ENCODE results near the gene ORMDL1. TPM values are rescaled to one million over a fixed set of nuclear protein-coding genes. Genes with fewer than 3 reads are reported as not detected.
A peak's percentile ranks its signal among the peaks of the same experiment; 100 is the strongest.

The ORMDL1 gene, protein sequence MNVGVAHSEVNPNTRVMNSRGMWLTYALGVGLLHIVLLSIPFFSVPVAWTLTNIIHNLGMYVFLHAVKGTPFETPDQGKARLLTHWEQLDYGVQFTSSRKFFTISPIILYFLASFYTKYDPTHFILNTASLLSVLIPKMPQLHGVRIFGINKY
- 19.4 TPM for total RNA-seq
- long read RNA-seq, transcript ORMDL1-201 (3 exons, 2,692 nt) = minor isoform, 18 of 50 reads
- long read RNA-seq, transcript ORMDL1-203 (4 exons, 2,009 nt) = major isoform, 23 of 50 reads
- long read RNA-seq, partial matches to known transcripts = 1 of 50 reads
- long read RNA-seq, other reads (novel, unspliced or antisense) = 6 of 50 reads

DNA sequence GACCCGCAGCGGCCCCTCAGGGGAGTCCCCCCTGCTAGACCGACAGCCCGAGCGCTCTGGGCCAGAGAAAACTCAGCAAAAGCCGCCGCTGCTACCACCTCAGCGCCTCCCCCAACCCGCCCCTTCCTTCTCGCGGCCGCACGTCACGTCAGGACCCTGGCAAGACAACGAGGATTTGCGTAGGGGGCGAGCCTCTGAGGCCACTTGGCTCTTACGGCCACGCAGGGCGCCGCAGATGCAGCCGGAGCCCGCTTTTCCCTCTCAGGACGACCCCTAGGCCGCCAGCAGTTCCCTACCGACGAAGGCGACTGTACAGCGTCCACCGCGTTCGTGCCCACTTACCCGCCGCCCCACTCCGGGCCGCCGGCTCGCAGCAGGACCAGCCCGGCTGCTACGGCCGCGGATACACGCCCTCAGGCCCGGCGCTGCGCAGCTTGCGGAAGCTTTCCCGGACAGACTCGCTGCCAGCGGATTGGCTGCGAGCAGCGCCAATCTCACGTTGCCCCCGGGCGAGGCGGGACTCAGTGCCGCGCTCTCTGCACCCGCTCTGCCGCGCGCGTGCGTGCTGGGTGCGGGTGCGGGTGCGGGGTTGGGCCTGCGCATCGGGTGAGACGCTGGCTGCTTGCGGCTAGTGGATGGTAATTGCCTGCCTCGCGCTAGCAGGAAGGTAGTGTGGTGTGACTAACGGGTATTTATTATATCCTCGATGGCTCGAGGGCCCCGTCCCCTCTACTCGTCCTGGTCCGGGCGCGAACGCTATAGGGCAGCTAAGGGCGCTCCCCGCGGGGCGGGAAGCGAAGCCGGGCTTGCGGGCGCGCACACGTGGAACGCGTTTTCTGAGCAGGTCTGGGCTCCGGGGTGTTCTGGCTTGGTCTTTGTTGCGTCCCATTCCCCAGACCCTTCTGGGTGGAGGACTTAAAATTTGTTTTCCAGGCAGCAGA lies at the start of gene ORMDL1, which contains the start of gene PMS1:
TSS of gene ORMDL1 (minus strand) at position 413 of the 941 bp plus-strand sequence. CDS start 1,744 bp downstream, outside the sequence.
TSS of gene PMS1 (plus strand) at position 524 of the 941 bp plus-strand sequence. CDS start 7,360 bp downstream, outside the sequence.
- ATAC-seq (ENCODE audit: poor library complexity) = peak; percentile 99
- DNase-seq = peak; percentile 98
- intact Hi-C loops (cut with DNase I) = no loop called here

DNA sequence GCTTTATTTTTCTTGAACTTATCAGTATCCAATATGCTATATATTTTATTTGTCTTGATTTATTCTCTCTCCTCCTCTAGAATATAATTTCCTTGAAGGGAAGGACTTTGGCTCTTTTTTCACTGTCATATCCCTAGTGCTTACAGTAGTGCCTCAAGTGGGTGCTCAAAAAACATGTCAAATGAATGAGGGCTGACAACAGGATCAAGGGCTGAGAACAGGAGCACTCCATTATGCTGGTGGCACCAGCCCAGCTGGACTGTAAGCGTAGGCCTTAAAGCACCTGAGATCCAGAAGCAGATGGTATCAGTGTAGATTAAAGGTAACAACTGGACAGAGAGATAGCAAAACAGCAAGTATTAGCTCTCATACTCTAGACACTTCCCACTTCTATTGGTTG lies 46.4 kb upstream of the ORMDL1 start:
- DNase-seq (no peak), ATAC-seq (ENCODE audit: poor library complexity) (peak; percentile 49)
- intact Hi-C loops (cut with DNase I) = no loop called here

DNA sequence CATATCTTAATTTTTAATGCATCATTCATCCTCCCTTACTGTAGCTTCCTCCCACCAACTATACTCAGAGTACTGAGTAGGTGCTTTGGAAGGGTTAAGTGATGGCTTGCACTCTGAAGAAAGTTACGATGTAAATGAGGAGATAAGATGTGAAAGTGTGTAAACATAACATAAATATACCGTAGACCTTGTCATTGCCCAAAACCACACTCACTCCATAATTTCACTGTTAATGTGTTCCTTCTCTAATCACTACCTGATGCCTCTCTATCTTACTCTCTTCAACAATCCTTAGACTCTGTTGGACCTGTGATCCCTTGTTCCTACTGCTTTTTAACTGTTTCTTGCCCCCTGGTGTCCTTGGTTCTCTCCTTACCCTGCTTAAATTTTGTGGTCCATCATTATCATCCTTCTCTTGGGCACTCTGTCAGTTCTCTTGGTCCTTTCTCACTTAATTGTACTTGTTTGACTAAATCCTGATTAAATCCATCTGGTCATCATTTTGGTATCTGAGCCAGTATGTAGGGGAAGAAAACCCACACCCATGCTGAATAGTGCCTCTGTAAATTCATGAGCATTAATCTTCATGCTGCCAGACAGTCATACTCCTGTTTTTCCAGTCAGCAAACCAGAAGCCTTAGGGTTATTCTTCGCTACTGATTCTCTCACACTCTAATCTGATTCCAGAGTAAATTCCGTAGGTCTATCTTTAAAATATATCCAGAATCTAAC lies 45.1 kb upstream of the ORMDL1 start:
- ATAC-seq (ENCODE audit: poor library complexity) (no peak), DNase-seq (no peak)
- intact Hi-C loops (cut with DNase I) = no loop called here

DNA sequence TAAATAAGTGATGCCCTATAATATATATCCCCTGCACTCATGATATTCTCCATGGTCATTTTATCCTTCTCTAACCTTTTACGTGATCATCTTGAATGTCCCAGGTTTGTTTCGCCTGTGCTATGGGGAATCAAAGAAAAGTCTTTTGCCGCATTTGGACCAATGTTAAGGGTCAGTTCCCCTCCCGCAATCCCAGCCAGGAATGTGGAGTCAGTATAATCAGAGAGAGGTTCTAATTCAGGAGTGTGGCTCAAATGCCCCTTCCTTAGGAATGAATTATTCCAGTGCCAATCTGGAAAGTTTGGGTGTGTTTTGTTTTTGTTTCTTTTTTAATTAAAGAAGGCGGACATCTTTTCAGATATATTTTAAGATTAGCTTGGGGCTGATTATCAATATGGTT lies 41.9 kb upstream of the ORMDL1 start:
- DNase-seq (no peak), ATAC-seq (ENCODE audit: poor library complexity) (no peak)
- intact Hi-C loops (cut with DNase I) = no loop called here

DNA sequence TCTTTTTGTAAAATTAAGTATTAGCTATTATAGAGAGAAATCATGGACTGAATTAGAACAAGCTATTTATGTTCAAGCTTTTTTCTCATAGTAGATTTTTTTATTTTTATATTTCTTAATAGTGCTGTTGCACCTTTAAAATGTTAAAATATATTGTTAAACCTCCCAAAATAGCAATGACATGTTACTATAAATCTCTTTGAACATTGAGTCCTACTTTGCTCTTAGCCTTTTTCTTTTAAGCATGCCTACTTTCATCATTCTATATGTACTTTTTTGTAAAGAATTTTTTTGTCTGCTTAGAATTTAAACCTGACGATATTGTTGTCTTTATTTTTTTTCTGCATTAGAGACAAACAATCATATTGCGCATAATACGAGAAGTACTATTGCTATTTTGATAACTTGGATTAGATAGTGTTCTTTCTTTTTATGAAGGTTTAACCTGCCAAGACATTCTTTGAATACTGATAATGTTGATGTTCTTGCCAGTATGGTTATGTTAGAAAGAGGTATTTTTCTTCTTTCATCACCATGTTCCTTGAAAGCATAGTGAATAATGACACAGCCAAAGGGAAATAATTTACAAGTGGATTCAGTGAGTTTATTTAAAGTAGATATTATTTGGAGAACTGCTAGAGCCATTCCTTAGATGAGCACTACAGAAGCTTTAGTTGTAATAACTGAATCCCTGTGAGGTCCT lies 40.7 kb upstream of the ORMDL1 start:
- intact Hi-C loops (cut with DNase I) = no loop called here
- DNase-seq = no peak
- ATAC-seq (ENCODE audit: poor library complexity) = no peak

DNA sequence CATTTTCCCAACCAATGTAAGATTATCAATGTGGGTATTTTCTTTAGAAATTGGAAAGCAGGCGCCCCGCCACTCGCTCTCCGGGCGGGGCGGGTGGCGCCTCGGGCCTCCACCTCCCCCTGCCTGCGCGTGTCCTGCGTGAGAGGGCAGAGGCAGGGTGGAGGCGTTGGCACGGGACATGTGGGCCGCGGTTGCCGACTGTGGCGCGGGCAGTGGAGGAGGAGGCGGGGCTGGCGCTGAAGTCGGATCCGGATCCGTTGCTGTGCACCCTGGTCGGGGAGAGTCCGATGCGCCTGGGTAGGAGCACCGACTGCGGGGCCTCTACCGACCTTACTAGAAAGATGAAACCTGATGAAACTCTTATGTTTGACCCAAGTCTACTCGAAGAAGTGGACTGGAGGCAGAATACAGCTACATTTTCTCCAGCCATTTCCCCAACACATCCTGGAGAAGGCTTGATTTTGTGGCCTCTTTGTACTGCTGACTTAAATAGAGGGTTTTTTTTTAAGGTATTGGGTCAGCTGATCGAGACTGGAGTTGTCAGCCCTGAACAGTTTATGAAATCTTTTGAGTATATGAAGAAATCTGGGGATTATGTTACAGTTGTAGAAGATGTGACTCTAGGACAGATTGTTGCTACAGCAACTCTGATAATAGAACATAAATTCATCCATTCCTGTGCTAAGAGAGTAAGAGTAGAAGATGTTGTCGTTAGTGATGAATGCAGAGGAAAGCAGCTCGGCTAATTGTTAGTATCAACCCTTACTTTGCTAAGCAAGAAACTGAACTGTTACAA lies 38.0 kb upstream of the ORMDL1 start:
- no peak for ATAC-seq (ENCODE audit: poor library complexity)
- intact Hi-C loops (cut with DNase I) = no loop called here
- no peak for DNase-seq

DNA sequence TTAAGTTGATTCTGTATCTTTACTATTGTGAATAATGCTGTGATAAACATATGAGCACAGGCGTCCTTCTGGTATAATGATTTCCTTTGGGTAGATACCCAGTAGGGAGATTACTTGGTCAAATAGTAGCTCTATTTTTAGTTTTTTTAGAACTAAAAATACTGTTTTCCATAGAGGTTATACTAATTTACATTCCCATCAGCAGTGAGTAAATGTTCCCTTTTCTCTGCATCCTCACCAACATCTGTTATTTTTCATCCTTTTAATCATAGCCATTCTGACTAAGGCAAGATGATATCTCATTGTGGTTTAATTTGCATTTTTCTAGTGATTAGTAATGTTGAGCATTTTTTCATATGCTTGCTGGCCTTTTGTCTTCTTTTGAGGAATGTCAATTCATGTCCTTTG lies 35.2 kb upstream of the ORMDL1 start:
- ATAC-seq (ENCODE audit: poor library complexity) (no peak), DNase-seq (no peak)
- intact Hi-C loops (cut with DNase I) = no loop called here

DNA sequence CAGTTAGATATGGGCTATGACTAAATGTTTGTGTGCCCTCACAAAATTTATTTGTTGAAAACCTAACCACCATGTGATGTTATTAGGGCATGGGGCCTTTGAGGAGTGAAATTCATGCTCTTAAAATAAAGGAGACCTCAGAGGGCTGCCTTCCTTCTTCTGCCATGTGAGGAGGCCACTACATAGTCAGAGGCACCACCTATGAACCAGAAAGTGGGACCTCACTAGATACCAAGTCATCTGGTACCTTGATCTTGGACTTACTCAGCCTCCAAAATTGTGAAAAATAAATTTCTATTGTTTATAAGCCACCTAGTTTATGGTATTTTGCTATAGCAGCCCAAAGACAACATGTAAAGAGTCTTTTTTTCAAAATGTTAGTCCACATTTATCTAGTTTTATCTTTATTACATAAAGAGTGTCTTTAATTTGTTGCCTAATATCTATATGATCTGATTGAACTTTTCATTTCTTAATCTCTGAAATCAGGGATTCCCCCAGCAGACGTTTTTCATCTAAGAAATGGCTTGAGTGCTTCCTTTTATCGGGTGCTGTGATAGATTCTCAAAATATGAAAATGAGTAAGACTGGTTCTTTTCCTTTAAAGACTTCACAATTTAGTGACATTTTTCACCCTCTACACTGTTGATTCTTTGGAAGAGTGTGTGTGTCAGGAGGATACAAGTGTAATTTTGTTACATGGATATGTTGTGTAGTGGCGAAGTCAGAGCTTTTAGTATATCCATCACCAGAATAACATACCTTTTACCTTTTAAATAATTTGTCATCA lies 34.3 kb upstream of the ORMDL1 start:
- intact Hi-C loops (cut with DNase I) = no loop called here
- no peak for DNase-seq

DNA sequence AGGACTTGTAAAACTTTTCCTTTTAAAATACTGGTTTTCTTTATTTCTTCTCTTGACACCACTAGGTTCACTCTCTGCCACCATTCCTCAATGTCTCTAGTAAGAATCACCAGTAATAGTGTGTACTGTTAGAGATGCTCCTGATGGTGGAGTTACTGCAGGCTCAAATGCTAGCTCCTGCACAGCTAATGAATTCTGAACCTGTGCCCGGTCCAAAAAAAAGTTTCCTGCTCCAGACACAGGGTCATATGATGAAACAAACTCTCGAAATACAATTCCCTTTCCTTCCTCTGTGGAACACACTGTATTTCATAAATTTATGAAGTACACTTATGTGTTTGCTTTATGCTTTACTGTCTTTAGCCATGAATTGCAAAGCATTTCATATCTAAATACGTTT lies 19.3 kb upstream of the ORMDL1 start:
- intact Hi-C loops (cut with DNase I) = no loop called here
- no peak for ATAC-seq (ENCODE audit: poor library complexity)

More for the DNA sequence above, 34.3 kb upstream of the ORMDL1 start:
- no peak for ATAC-seq (ENCODE audit: poor library complexity)

DNA sequence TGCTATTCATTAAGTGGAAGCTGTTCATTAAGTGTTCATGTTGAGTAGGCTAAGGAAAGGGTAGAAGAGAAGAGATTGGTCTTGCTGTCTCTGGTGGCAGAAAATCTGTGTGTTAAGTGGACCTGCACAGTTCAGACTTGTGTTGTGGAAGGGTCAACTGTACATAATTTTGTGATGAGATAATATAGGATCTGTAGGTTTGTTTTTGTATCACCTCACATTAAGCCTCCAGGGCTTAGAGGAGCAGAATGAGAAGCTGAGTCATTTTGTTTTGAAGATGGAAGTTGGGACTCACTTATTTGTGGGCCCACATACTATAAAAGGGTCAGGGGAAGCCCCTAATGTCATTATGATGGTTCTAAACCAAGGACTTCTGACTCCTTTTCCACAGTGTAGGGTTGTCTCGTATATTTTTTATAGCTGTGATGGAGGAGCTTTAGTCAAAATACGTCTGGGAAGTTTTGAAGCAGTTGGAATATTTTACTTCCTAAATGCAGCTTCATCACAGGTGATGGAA lies 18.3 kb upstream of the ORMDL1 start:
- DNase-seq (no peak), ATAC-seq (ENCODE audit: poor library complexity) (no peak)
- intact Hi-C loops (cut with DNase I) = no loop called here

More for the DNA sequence above, 19.3 kb upstream of the ORMDL1 start:
- no peak for DNase-seq

DNA sequence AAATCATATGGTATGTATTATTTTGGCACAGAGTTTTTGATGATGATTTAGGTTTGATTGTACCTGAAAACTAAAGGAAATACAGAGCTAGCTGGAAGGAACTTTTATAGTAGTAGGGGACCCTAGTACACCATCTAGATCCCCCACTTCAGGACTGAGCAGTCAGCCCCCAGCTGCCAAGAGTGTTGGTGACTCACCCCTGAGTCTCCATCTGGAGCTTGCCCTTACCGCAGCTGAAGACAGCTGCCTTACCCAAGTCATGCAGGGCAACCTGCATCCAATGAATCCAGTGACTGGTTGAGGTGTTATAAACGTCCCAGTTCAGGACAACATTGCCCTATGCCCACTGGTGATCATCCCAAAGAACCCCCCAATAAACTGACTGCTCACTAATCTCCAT lies 15.4 kb upstream of the ORMDL1 start:
- ATAC-seq (ENCODE audit: poor library complexity) (no peak), DNase-seq (no peak)
- intact Hi-C loops (cut with DNase I) = no loop called here

DNA sequence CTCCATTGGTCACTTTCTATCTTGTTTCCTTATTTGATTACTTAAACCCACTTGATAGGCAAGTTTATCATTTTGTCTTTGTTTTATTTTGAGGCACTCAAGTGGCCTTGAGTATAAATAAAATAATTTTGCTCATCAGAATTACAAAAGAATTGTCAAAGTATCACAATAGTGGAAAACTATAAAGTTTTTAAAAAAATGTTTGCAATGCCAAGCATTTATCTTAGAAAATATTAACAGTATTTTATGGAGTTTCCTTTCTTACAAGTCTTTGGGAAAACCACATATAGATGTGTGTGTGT lies 14.8 kb upstream of the ORMDL1 start:
- DNase-seq (no peak), ATAC-seq (ENCODE audit: poor library complexity) (no peak)
- intact Hi-C loops (cut with DNase I) = no loop called here

DNA sequence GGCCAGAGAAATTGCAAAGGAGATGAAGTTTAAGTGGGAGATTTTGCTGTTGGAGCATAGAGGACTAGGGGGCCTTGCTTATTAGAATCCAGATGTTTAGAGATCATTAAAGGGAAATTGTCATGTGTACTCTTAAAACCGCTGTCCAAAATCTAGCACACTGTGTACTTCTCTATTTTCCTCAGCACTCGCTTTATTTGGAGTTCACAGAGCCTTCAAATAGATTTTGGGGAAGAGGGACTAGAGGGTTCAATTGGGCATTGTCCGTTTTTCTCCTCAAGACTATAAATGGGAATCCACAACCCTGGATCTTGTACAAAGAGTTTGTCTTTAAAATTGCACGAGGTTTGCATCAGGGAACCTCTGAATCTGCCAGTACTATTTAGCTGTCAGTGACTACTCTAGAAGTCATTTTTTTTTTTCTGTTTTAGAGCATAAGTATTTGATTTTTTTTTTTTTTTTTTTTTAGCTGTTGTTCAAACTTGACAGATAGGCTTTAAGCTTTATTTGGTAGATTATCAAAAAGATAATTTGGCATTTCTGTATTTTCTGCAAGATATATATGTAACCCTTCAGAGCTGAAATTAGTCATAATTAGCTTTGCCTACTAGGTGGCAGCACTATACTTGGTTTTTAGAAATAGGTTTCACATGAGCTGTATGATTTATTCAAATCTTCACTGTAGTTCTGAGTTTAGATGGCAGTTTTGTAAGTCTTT lies 14.3 kb upstream of the ORMDL1 start:
- intact Hi-C loops (cut with DNase I) = no loop called here

DNA sequence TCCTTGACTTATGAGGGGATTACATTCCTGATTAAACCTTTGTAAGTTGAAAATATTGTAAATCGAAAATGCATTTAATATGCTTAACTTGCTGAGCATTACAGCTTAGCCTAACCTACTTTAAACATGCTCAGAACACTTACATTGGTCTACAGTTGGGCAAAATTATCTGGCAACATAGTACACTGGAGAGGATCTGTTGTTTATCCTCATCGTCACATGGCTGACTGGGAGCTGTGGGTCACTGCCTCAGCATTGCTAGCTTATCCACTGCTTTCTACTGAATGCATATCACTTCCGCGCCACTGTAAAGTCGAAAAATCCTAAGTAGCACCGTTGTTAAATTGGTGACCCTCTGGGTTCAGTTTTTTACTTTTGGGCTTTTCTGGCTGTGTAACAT lies 13.8 kb upstream of the ORMDL1 start:
- ATAC-seq (ENCODE audit: poor library complexity) (no peak), DNase-seq (no peak)
- intact Hi-C loops (cut with DNase I) = no loop called here

More for the DNA sequence above, 14.3 kb upstream of the ORMDL1 start:
- DNase-seq (no peak), ATAC-seq (ENCODE audit: poor library complexity) (peak; percentile 74)

DNA sequence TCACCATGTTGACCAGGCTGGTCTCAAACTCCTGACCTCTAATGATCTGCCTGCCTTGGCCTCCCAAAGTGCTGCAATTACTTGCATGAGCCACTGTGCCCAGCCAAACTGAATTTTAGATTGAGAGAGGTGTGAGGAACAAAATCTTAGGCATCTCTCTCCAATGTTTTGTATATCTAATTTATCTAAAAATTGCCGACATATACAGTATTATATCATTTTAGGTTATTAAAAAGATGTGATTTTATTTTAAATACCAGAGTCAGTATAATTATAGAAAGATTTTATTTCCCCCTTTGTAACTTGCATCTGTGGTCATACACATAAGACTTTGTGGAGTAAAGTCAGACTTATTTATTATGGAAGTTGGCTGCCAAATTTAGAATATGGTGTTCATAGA lies 10.2 kb upstream of the ORMDL1 start:
- DNase-seq (no peak), ATAC-seq (ENCODE audit: poor library complexity) (no peak)
- intact Hi-C loops (cut with DNase I) = no loop called here

DNA sequence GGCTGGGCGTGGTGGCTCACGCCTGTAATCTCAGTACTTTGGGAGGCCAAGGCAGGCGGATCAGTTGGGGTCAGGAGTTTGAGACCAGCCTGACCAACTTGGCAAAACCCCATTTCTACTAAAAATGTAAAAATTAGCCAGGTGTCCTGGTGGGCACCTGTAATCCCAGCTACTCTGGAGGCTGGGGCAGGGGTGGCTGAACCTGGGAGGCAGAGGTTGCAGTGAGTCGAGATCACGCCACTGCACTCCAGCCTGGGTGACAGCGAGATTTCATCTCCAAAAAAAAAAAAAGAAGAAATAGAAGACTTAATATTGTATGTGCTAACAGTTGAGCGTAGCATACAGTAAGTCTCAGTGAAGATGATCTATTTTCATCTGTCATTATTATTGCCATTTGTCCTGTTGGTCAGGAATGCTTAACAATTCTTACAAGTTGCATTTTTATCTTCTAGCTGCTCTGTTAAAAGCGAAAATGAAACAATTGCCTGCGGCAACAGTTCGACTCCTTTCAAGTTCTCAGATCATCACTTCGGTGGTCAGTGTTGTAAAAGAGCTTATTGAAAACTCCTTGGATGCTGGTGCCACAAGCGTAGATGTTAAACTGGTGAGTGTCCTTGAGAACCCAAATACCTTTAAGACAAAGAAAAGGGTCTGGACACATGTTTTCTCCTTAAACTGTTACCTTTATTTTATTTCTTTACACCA lies 7.4 kb upstream of the ORMDL1 start:
- no peak for DNase-seq
- intact Hi-C loops (cut with DNase I) = no loop called here
- no peak for ATAC-seq (ENCODE audit: poor library complexity)
